Hepatocyte (in vitro differentiated cells): ENCODE results near the gene SLC51A. TPM values are rescaled to one million over a fixed set of nuclear protein-coding genes. Genes with fewer than 3 reads are reported as not detected.

ENCODE experiments used
- DNase-seq: peaks from one replicate; pipeline ENCODE4 v3.0.0-alpha.2; 2016; ENCODE audit warnings: low spot score
- H2AFZ ChIP-seq: fragments of 200-600 bp; sonication (generic); 2 replicates; pipeline ENCODE4 v1.6.0; 2016; ENCODE audit warnings: antibody characterized with exemption, mild to moderate bottlenecking
- H3K27ac ChIP-seq: fragments of 200-600 bp; sonication (generic); 2 replicates; pipeline ENCODE4 v1.5.1; 2016; ENCODE audit warnings: mild to moderate bottlenecking
- H3K27me3 ChIP-seq: fragments of 200-600 bp; sonication (generic); 2 replicates; pipeline ENCODE4 v1.6.1; 2016
- H3K36me3 ChIP-seq: fragments of 200-600 bp; sonication (generic); replicated peaks from 2 replicates; pipeline ENCODE4 v1.5.1; 2016; ENCODE audit warnings: low read depth; ENCODE audit not compliant: insufficient read depth
- H3K4me1 ChIP-seq: fragments of 200-600 bp; sonication (generic); 2 replicates; pipeline ENCODE4 v1.5.1; 2016; ENCODE audit warnings: mild to moderate bottlenecking, moderate library complexity; ENCODE audit not compliant: insufficient read depth
- H3K4me2 ChIP-seq: fragments of 200-600 bp; sonication (generic); 2 replicates; pipeline ENCODE4 v1.6.0; 2016
- H3K4me3 ChIP-seq: fragments of 200-600 bp; sonication (generic); 2 replicates; pipeline ENCODE4 v1.5.1; 2016; ENCODE audit warnings: mild to moderate bottlenecking
- H3K79me2 ChIP-seq: fragments of 200-600 bp; sonication (generic); 2 replicates; pipeline ENCODE4 v1.6.0; 2017; ENCODE audit warnings: mild to moderate bottlenecking
- H3K9me2 ChIP-seq: fragments of 200-600 bp; sonication (generic); replicated peaks from 2 replicates; pipeline ENCODE4 v1.6.0; 2017; ENCODE audit warnings: mild to moderate bottlenecking; ENCODE audit not compliant: insufficient read depth
- H3K9me3 ChIP-seq: fragments of 200-600 bp; sonication (generic); 2 replicates; pipeline ENCODE4 v1.5.1; 2016; ENCODE audit warnings: low read depth, mild to moderate bottlenecking
- H4K20me1 ChIP-seq: fragments of 200-600 bp; sonication (generic); 2 replicates; pipeline ENCODE4 v1.6.0; 2016; ENCODE audit warnings: mild to moderate bottlenecking; ENCODE audit not compliant: insufficient read depth, poor library complexity, severe bottlenecking
- EZH2 ChIP-seq: fragments of 200-600 bp; sonication (generic); IDR thresholded peaks from 2 replicates; pipeline ENCODE4 v1.6.1; 2016; ENCODE audit warnings: antibody characterized with exemption, mild to moderate bottlenecking, borderline replicate concordance
- EZH2phosphoT487 ChIP-seq: fragments of 200-600 bp; sonication (generic); IDR thresholded peaks from one replicate; pipeline ENCODE4 v1.6.1; 2018; ENCODE audit warnings: antibody characterized with exemption, mild to moderate bottlenecking, low read depth, moderate library complexity; ENCODE audit not compliant: unreplicated experiment, severe bottlenecking
- WGBS: methylation state at CpG from one replicate; pipeline ENCODE4 v1.1.6; 2016; ENCODE audit warnings: low lambda C conversion rate; ENCODE audit errors: missing lambda C conversion rate; 5-methylcytosine and 5-hydroxymethylcytosine counted together
- polyA plus RNA-seq: library from polyadenylated mRNA; unstranded; fragments of >200 nt; fragmentation: Nextera tagmentation; extraction: Ambion mirVana; gene quantifications from 2 replicates; pipeline ENCODE4 v1.2.1, GENCODE V29; 2016
- total RNA-seq: library from RNA; depleted of rRNA; stranded (reverse); fragments of >200 nt; gene quantifications from 2 replicates; pipeline ENCODE4 v1.2.3, GENCODE V29; 2014
- TF ChIP-seq, protein P1 (sequence below): fragments of 200-600 bp; sonication (generic); IDR thresholded peaks from 2 replicates; pipeline ENCODE4 v1.5.1; 2016; ENCODE audit warnings: antibody characterized with exemption, mild to moderate bottlenecking; ENCODE audit not compliant: poor library complexity

Gene SLC51A
- total and polyA plus RNA-seq, 2 experiments from 2014 or later, result 3.9 to 15.8 TPM

GRCh38 chr3:196198081-196198675, 18.2 kb upstream of the SLC51A start:
- Histone ChIP-seq H4K20me1 (no peaks in the 10 kb centered on the region), H2AFZ (no peak overlapping the region), H3K27ac (no peak overlapping the region), H3K79me2 (no peaks in the 10 kb centered on the region), H3K9me3 (no peaks in the 10 kb centered on the region), H3K4me1 (peaks cover 10% of the 10 kb centered on the region), H3K4me2 (no peak overlapping the region), H3K4me3 (no peak overlapping the region), H3K9me2 (no peaks in the 10 kb centered on the region), H3K36me3 (no peaks in the 10 kb centered on the region), H3K27me3 (no peaks in the 10 kb centered on the region)
- WGBS, result 91% methylated on average over 11 of the region's 15 CpGs
- no peak for DNase-seq
- TF ChIP-seq EZH2 (no peak), EZH2phosphoT487 (no peak)
- TF ChIP-seq, protein P1, sequence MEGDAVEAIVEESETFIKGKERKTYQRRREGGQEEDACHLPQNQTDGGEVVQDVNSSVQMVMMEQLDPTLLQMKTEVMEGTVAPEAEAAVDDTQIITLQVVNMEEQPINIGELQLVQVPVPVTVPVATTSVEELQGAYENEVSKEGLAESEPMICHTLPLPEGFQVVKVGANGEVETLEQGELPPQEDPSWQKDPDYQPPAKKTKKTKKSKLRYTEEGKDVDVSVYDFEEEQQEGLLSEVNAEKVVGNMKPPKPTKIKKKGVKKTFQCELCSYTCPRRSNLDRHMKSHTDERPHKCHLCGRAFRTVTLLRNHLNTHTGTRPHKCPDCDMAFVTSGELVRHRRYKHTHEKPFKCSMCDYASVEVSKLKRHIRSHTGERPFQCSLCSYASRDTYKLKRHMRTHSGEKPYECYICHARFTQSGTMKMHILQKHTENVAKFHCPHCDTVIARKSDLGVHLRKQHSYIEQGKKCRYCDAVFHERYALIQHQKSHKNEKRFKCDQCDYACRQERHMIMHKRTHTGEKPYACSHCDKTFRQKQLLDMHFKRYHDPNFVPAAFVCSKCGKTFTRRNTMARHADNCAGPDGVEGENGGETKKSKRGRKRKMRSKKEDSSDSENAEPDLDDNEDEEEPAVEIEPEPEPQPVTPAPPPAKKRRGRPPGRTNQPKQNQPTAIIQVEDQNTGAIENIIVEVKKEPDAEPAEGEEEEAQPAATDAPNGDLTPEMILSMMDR, result no peak

- Histone ChIP-seq H3K9me2 (no peaks in the 10 kb centered on the region), H3K4me1 (peaks cover 3% of the 10 kb centered on the region), H2AFZ (no peak overlapping the region), H3K79me2 (no peaks in the 10 kb centered on the region), H4K20me1 (no peaks in the 10 kb centered on the region), H3K4me2 (no peak overlapping the region), H3K4me3 (no peak overlapping the region), H3K9me3 (no peaks in the 10 kb centered on the region), H3K36me3 (no peaks in the 10 kb centered on the region), H3K27me3 (no peaks in the 10 kb centered on the region), H3K27ac (no peak overlapping the region)
- no peak for DNase-seq
- TF ChIP-seq, protein P1, result peak; percentile 12
- TF ChIP-seq EZH2 (no peak), EZH2phosphoT487 (no peak)
- WGBS, result 78% methylated on average over 19 of the region's 19 CpGs
These were observed 17.3 kb upstream of the SLC51A start for GRCh38 chr3:196198771-196199753.

DNA sequence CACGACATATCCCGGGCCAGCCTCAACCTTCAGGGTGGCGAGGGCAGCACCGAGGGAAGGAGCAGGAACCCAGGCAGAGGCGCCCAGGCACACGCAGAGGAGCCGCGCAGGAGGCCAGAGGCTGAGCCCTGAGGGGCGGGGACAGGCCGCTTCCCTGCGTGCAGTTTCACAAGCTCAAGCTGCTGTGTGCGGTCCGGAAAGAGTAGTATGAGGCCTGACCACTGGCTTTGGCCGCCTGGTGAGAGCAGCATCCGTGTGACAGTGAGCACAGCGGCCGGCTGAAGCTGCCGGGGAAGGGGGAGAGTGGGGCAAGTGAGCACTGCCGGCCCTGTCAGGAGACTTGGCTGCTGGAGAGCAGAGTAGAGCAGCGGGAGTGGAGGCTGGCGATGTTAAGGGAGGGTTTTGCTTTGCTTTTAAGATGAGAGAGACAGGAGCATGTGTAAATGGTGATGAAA, 13.8 kb upstream of the SLC51A start:
- no peaks in the 10 kb centered on the region for H3K79me2 ChIP-seq
- H3K27ac ChIP-seq, result no peak overlapping the region
- no peak overlapping the region for H3K4me3 ChIP-seq
- H3K27me3 ChIP-seq, result no peaks in the 10 kb centered on the region
- H3K9me2 ChIP-seq, result no peaks in the 10 kb centered on the region
- no peak for DNase-seq
- H3K4me2 ChIP-seq, result no peak overlapping the region
- no peaks in the 10 kb centered on the region for H3K9me3 ChIP-seq
- no peaks in the 10 kb centered on the region for H3K36me3 ChIP-seq
- WGBS, result 79% methylated on average over 21 of the region's 21 CpGs
- TF ChIP-seq EZH2 (no peak), EZH2phosphoT487 (no peak)
- TF ChIP-seq, protein P1, result no peak
- no peaks in the 10 kb centered on the region for H4K20me1 ChIP-seq
- H2AFZ ChIP-seq, result no peak overlapping the region
- H3K4me1 ChIP-seq, result no peaks in the 10 kb centered on the region
